ENCODE data around the gene CDKN1A. TPM values are rescaled to one million over a fixed set of nuclear protein-coding genes. Genes with fewer than 3 reads are reported as not detected.

Gene CDKN1A
- total RNA-seq, 1 donor from 2014 or later = 353 TPM

DNA sequence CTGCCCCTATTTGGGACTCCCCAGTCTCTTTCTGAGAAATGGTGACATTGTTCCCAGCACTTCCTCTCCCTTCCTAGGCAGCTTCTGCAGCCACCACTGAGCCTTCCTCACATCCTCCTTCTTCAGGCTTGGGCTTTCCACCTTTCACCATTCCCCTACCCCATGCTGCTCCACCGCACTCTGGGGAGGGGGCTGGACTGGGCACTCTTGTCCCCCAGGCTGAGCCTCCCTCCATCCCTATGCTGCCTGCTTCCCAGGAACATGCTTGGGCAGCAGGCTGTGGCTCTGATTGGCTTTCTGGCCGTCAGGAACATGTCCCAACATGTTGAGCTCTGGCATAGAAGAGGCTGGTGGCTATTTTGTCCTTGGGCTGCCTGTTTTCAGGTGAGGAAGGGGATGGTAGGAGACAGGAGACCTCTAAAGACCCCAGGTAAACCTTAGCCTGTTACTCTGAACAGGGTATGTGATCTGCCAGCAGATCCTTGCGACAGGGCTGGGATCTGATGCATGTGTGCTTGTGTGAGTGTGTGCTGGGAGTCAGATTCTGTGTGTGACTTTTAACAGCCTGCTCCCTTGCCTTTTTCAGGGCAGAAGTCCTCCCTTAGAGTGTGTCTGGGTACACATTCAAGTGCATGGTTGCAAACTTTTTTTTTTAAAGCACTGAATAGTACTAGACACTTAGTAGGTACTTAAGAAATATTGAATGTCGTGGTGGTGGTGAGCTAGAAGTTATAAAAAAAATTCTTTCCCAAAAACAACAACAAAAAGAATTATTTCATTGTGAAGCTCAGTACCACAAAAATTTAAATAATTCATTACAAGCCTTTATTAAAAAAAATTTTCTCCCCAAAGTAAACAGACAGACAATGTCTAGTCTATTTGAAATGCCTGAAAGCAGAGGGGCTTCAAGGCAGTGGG lies 2.1 kb upstream of the CDKN1A start:
- intact Hi-C loops (cut with DNase I) = no loop called here
- Histone ChIP-seq H3K27me3 (no peaks in the 10 kb centered on the region), H3K4me1 (peaks cover 8 to 18% of the 10 kb centered on the region in 2 donors), H3K27ac (peak overlapping the region; percentile 100), H3K36me3 (peaks cover 0 to 5% of the 10 kb centered on the region in 2 donors), H3K9me3 (no peaks in the 10 kb centered on the region), H3K4me3 (peak overlapping the region in 1 of 2 donors; percentile 75)
- TF ChIP-seq, protein P1, sequence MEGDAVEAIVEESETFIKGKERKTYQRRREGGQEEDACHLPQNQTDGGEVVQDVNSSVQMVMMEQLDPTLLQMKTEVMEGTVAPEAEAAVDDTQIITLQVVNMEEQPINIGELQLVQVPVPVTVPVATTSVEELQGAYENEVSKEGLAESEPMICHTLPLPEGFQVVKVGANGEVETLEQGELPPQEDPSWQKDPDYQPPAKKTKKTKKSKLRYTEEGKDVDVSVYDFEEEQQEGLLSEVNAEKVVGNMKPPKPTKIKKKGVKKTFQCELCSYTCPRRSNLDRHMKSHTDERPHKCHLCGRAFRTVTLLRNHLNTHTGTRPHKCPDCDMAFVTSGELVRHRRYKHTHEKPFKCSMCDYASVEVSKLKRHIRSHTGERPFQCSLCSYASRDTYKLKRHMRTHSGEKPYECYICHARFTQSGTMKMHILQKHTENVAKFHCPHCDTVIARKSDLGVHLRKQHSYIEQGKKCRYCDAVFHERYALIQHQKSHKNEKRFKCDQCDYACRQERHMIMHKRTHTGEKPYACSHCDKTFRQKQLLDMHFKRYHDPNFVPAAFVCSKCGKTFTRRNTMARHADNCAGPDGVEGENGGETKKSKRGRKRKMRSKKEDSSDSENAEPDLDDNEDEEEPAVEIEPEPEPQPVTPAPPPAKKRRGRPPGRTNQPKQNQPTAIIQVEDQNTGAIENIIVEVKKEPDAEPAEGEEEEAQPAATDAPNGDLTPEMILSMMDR (IDR thresholded peaks at IDR 0.05) = no peak
- DNase-seq (ENCODE audit: low spot score in 2 of 2) = no peak

DNA sequence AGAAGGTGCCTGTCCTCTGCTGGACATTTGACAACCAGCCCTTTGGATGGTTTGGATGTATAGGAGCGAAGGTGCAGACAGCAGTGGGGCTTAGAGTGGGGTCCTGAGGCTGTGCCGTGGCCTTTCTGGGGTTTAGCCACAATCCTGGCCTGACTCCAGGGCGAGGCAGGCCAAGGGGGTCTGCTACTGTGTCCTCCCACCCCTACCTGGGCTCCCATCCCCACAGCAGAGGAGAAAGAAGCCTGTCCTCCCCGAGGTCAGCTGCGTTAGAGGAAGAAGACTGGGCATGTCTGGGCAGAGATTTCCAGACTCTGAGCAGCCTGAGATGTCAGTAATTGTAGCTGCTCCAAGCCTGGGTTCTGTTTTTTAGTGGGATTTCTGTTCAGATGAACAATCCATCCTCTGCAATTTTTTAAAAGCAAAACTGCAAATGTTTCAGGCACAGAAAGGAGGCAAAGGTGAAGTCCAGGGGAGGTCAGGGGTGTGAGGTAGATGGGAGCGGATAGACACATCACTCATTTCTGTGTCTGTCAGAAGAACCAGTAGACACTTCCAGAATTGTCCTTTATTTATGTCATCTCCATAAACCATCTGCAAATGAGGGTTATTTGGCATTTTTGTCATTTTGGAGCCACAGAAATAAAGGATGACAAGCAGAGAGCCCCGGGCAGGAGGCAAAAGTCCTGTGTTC lies 1.3 kb upstream of the CDKN1A start:
- DNase-seq (ENCODE audit: low spot score in 2 of 2) = no peak
- Histone ChIP-seq H3K27me3 (no peaks in the 10 kb centered on the region), H3K4me1 (peaks cover 9 to 25% of the 10 kb centered on the region in 2 donors), H3K27ac (peak overlapping the region; percentile 100), H3K9me3 (no peaks in the 10 kb centered on the region), H3K36me3 (peaks cover 5 to 10% of the 10 kb centered on the region in 2 donors), H3K4me3 (peak overlapping the region; percentile 7 to 75)
- TF ChIP-seq, protein P1 (IDR thresholded peaks at IDR 0.05) = no peak
- intact Hi-C loops (cut with DNase I) = no loop called here

DNA sequence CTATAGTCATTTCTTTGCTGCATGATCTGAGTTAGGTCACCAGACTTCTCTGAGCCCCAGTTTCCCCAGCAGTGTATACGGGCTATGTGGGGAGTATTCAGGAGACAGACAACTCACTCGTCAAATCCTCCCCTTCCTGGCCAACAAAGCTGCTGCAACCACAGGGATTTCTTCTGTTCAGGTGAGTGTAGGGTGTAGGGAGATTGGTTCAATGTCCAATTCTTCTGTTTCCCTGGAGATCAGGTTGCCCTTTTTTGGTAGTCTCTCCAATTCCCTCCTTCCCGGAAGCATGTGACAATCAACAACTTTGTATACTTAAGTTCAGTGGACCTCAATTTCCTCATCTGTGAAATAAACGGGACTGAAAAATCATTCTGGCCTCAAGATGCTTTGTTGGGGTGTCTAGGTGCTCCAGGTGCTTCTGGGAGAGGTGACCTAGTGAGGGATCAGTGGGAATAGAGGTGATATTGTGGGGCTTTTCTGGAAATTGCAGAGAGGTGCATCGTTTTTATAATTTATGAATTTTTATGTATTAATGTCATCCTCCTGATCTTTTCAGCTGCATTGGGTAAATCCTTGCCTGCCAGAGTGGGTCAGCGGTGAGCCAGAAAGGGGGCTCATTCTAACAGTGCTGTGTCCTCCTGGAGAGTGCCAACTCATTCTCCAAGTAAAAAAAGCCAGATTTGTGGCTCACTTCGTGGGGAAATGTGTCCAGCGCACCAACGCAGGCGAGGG lies 594 bp upstream of the CDKN1A start:
- H3K4me1 ChIP-seq = peaks cover 16 to 31% of the 10 kb centered on the region in 2 donors
- intact Hi-C loops (cut with DNase I) = loop anchor here (1.0 to 2.0 kb wide), 2 partner anchors 49 to 57 kb away; no protein-coding TSS in a partner anchor
- no peak for DNase-seq (ENCODE audit: low spot score in 2 of 2)

DNA sequence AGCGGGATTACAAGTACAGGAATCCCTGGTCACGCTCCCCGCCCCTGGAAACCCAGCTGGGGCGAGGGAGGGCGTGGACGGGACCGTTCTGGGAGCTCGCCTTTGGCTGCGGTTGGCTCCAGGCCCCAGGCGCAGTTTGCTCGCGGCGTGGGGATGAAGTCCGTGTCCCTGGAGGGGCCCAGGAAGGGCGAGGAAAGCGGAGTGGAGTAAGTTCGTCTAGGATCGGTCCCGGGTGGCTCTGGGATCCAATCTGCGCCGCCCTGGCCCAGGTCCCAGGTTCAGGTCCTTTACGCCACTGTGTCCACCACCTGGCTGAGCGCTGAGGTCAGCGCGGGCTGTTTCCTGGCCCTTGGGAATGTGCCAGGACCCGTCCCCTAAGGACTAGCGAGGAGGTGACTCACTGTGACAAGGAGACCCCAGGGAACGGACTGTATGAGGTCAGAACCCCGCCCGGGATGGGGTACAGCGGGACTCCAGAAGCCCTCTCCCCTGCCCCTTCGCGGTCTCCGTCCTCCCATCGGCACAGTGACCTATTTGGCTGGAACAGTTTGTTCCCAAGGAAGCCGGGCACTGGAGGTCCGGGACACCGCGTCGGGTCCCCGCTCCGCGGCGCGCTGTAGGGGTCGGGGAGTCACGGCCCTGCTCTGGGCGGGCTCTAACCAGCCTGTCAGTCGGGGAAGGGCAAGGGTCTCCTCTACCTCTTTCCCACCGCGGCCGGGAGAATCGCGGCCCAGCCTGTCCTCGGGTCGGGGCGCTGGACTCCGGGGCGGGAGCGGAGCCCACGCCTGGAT lies 724 bp downstream of the CDKN1A start:
- H3K36me3 ChIP-seq = peaks cover 25 to 27% of the 10 kb centered on the region in 2 donors
- H3K27me3 ChIP-seq = no peaks in the 10 kb centered on the region
- H3K9me3 ChIP-seq = no peaks in the 10 kb centered on the region
- peak overlapping the region; percentile 75 to 79 for H3K4me3 ChIP-seq
- intact Hi-C loops (cut with DNase I) = loop anchor here (2.0 kb wide), 1 partner anchor 56 kb away; no protein-coding TSS in a partner anchor
- TF ChIP-seq, protein P1 (IDR thresholded peaks at IDR 0.05) = no peak
- DNase-seq (ENCODE audit: low spot score in 2 of 2) = peak; percentile 58 to 93
- H3K27ac ChIP-seq = peak overlapping the region; percentile 100
- H3K4me1 ChIP-seq = peaks cover 20 to 34% of the 10 kb centered on the region in 2 donors

More for the DNA sequence above, 594 bp upstream of the CDKN1A start:
- Histone ChIP-seq H3K4me3 (peak overlapping the region; percentile 11 to 75), H3K27ac (peak overlapping the region; percentile 100), H3K36me3 (peaks cover 12 to 14% of the 10 kb centered on the region in 2 donors), H3K27me3 (no peaks in the 10 kb centered on the region), H3K9me3 (no peaks in the 10 kb centered on the region)
- TF ChIP-seq, protein P1 (IDR thresholded peaks at IDR 0.05) = no peak
